ENCODE measurements around the gene STX2. TPM values are rescaled to one million over a fixed set of nuclear protein-coding genes. Genes with fewer than 3 reads are reported as not detected.

STX2 gene
- total RNA-seq, 2 experiments from 2014 or later: 13.4 to 14.1 TPM

DNA sequence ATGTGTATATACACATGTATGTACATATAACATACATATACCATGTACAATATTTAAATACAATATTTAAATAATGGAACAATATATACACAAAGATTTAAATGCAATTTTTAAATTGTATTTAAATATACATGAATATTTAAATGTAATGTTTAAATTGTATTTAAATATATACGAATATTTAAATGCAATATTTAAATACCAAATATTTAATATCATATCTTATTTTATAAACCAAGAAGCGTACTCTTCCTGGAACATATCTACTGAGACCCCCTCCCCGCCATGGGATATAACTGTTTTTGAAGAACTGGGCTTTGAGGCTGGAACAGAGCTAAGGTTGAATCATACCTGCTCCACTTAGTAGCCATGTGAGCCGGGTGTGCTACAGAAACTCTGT is 93.1 kb downstream of the STX2 start:
- ATAC-seq (ENCODE audit: poor library complexity) (no peak), DNase-seq (no peak)
- POLR2A ChIA-PET: no interaction called here
- Mint-ChIP-seq H3K4me3 (no peak overlapping the region), H3K9me3 (peaks cover 2% of the 10 kb centered on the region), H3K27me3 (peaks cover 38% of the 10 kb centered on the region), H3K36me3 (ENCODE audit: low read depth) (no peaks in the 10 kb centered on the region), H3K27ac (no peak overlapping the region), H3K4me1 (ENCODE audit: low read depth) (peaks cover 8% of the 10 kb centered on the region)
- Histone ChIP-seq H3K4me3 (ENCODE audit: low read length) (no peak overlapping the region), H3K36me3 (ENCODE audit: insufficient read depth, low read length) (no peaks in the 10 kb centered on the region), H3K9me3 (ENCODE audit: control insufficient read depth in 1 of 2, insufficient read depth in 1 of 2, low read length in 2 of 2) (peaks cover 0 to under 1% of the 10 kb centered on the region in 2 experiments), H3K4me1 (ENCODE audit: insufficient read depth, low read length) (peaks cover 6% of the 10 kb centered on the region), H3K27ac (ENCODE audit: low read depth in 1 of 2, low read length in 2 of 2) (no peak overlapping the region), H3K27me3 (ENCODE audit: control insufficient read depth in 1 of 2, insufficient read depth in 2 of 2, low read length in 2 of 2) (peaks cover 0 to 5% of the 10 kb centered on the region in 2 experiments)
- intact Hi-C loops (cut with DNase I, micrococcal nuclease): loop anchor here in 1 of 2 experiments (5.0 kb wide), 2 partner anchors 464 to 699 kb away; no protein-coding TSS in a partner anchor
- CTCF ChIA-PET: no interaction called here
- TF ChIP-seq, protein P1, sequence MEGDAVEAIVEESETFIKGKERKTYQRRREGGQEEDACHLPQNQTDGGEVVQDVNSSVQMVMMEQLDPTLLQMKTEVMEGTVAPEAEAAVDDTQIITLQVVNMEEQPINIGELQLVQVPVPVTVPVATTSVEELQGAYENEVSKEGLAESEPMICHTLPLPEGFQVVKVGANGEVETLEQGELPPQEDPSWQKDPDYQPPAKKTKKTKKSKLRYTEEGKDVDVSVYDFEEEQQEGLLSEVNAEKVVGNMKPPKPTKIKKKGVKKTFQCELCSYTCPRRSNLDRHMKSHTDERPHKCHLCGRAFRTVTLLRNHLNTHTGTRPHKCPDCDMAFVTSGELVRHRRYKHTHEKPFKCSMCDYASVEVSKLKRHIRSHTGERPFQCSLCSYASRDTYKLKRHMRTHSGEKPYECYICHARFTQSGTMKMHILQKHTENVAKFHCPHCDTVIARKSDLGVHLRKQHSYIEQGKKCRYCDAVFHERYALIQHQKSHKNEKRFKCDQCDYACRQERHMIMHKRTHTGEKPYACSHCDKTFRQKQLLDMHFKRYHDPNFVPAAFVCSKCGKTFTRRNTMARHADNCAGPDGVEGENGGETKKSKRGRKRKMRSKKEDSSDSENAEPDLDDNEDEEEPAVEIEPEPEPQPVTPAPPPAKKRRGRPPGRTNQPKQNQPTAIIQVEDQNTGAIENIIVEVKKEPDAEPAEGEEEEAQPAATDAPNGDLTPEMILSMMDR (IDR thresholded peaks at IDR 0.05): no peak

DNA sequence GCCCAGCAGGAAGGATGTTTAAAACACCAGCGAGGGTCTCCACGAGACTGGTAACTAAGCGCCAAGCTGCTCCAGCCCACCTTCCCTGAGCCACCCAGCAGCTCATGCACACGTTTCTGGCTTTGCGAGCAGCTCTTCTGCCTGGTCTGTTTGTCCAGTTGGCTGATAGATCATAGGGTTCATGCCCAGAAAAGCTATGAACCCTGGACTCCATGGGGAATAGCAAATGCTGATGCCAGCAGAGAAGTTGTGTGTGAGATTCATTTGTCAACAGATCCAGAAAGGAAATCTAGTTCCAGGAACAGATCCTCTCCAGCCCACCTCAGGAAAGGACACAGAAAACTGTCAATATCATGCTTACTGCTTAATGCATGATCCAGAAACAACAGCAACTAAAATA is 94.8 kb downstream of the STX2 start:
- CTCF ChIA-PET: no interaction called here
- intact Hi-C loops (cut with DNase I, micrococcal nuclease): no loop called here
- Histone ChIP-seq H3K4me3 (ENCODE audit: low read length) (no peak overlapping the region), H3K27me3 (ENCODE audit: control insufficient read depth in 1 of 2, insufficient read depth in 2 of 2, low read length in 2 of 2) (peaks cover 4 to 5% of the 10 kb centered on the region in 2 experiments), H3K27ac (ENCODE audit: low read depth in 1 of 2, low read length in 2 of 2) (no peak overlapping the region), H3K9me3 (ENCODE audit: control insufficient read depth in 1 of 2, insufficient read depth in 1 of 2, low read length in 2 of 2) (peaks cover 0 to 14% of the 10 kb centered on the region in 2 experiments), H3K36me3 (ENCODE audit: insufficient read depth, low read length) (no peaks in the 10 kb centered on the region), H3K4me1 (ENCODE audit: insufficient read depth, low read length) (peaks cover 6% of the 10 kb centered on the region)
- TF ChIP-seq, protein P1 (IDR thresholded peaks at IDR 0.05): no peak
- no peaks in the 10 kb centered on the region for H3K36me3 Mint-ChIP-seq (ENCODE audit: low read depth)
- no peak overlapping the region for H3K27ac Mint-ChIP-seq
- POLR2A ChIA-PET: no interaction called here
- ATAC-seq (ENCODE audit: poor library complexity) (no peak), DNase-seq (no peak)
- no peak overlapping the region for H3K4me3 Mint-ChIP-seq
- peaks cover 49% of the 10 kb centered on the region for H3K27me3 Mint-ChIP-seq
- peaks cover 2% of the 10 kb centered on the region for H3K9me3 Mint-ChIP-seq
- peaks cover 8% of the 10 kb centered on the region for H3K4me1 Mint-ChIP-seq (ENCODE audit: low read depth)

DNA sequence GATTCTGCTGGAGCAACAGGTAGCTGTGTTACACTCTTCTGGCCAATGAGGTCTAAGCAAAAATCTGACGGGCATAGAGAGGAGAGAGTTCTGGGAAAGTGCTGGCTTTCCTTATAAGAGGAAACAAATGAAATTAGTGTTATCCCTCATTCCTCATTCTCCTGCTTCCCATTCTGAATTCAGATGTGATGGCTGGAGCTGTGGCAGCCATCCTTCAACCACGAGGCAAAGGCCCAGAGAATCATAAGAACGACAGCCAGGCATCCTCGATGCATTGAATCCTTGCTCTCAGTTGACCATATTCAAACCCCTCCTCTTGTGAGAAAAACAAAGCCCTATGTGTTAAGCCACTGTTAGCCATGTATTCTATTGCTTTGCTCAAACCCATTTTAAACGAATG is 95.4 kb downstream of the STX2 start:
- peaks cover 6% of the 10 kb centered on the region for H3K4me1 ChIP-seq (ENCODE audit: insufficient read depth, low read length)
- no peak overlapping the region for H3K4me3 Mint-ChIP-seq
- no peaks in the 10 kb centered on the region for H3K36me3 ChIP-seq (ENCODE audit: insufficient read depth, low read length)
- peaks cover 2 to 20% of the 10 kb centered on the region in 2 experiments for H3K9me3 ChIP-seq (ENCODE audit: control insufficient read depth in 1 of 2, insufficient read depth in 1 of 2, low read length in 2 of 2)
- peaks cover 8% of the 10 kb centered on the region for H3K4me1 Mint-ChIP-seq (ENCODE audit: low read depth)
- peaks cover 7 to 10% of the 10 kb centered on the region in 2 experiments for H3K27me3 ChIP-seq (ENCODE audit: control insufficient read depth in 1 of 2, insufficient read depth in 2 of 2, low read length in 2 of 2)
- ChIA-PET CTCF (no interaction called here), POLR2A (no interaction called here)
- H3K27me3 Mint-ChIP-seq: peaks cover 53% of the 10 kb centered on the region
- no peak overlapping the region for H3K27ac Mint-ChIP-seq
- ATAC-seq (ENCODE audit: poor library complexity): no peak
- peaks cover 2% of the 10 kb centered on the region for H3K9me3 Mint-ChIP-seq
- TF ChIP-seq, protein P1 (IDR thresholded peaks at IDR 0.05): no peak
- DNase-seq: no peak
- no peak overlapping the region for H3K4me3 ChIP-seq (ENCODE audit: low read length)
- H3K27ac ChIP-seq (ENCODE audit: low read depth in 1 of 2, low read length in 2 of 2): no peak overlapping the region
- H3K36me3 Mint-ChIP-seq (ENCODE audit: low read depth): no peaks in the 10 kb centered on the region
- intact Hi-C loops (cut with DNase I, micrococcal nuclease): no loop called here
